DND-41 (cell line): Measurements from ENCODE around the gene MYH7.

Experiments used
- ATAC-seq: fragments of 200-7000 bp; cut with Tn5 transposase; 3 replicates; pipeline ENCODE4 v1.9.1; 2021; ENCODE audit warnings: low read depth; ENCODE audit not compliant: insufficient read depth
- DNase-seq: peaks from one replicate; pipeline ENCODE4 v3.0.0-alpha.2; 2020
- H2AFZ ChIP-seq: 2 replicates; pipeline ENCODE4 v1.6.0; 2012; ENCODE audit warnings: low read depth, low read length
- H3K27ac ChIP-seq: 2 replicates; pipeline ENCODE4 v1.5.1; 2012; ENCODE audit warnings: low read length, inconsistent platforms
- H3K27me3 ChIP-seq: fragments of 200-600 bp; sonication (generic); 2 replicates; pipeline ENCODE4 v1.6.0; 2012; ENCODE audit warnings: low read length, mild to moderate bottlenecking, inconsistent platforms; ENCODE audit not compliant: insufficient read depth, poor library complexity
- H3K36me3 ChIP-seq: 2 replicates; pipeline ENCODE4 v1.5.1; 2012; ENCODE audit warnings: low read length, inconsistent platforms; ENCODE audit not compliant: insufficient read depth
- H3K4me1 ChIP-seq: 2 replicates; pipeline ENCODE4 v1.5.1; 2012; ENCODE audit warnings: mild to moderate bottlenecking, low read length; ENCODE audit not compliant: insufficient read depth
- H3K4me2 ChIP-seq: 2 replicates; pipeline ENCODE4 v1.6.0; 2012; ENCODE audit warnings: mild to moderate bottlenecking, moderate library complexity, low read length, inconsistent platforms; ENCODE audit not compliant: insufficient read depth
- H3K4me3 ChIP-seq, 2 experiments: fragments of 200-600 bp in 1 of 2; shearing (Covaris generic) in 1 of 2; 2 replicates each; pipeline ENCODE4 v1.5.1; 2012 to 2016; ENCODE audit warnings: inconsistent platforms in 2 of 2, low read length in 2 of 2, mild to moderate bottlenecking in 2 of 2, low read depth in 1 of 2, moderate library complexity in 1 of 2
- H3K79me2 ChIP-seq: 2 replicates; pipeline ENCODE4 v1.6.0; 2012; ENCODE audit warnings: low read length, inconsistent platforms; ENCODE audit not compliant: insufficient read depth
- H3K9ac ChIP-seq: 2 replicates; pipeline ENCODE4 v1.6.0; 2012; ENCODE audit warnings: low read depth, mild to moderate bottlenecking, inconsistent platforms, low read length, moderate library complexity
- H3K9me3 ChIP-seq: 2 replicates; pipeline ENCODE4 v1.5.1; 2012; ENCODE audit warnings: low read length, moderate library complexity, mild to moderate bottlenecking, inconsistent platforms; ENCODE audit not compliant: insufficient read depth, severe bottlenecking
- H4K20me1 ChIP-seq: 2 replicates; pipeline ENCODE4 v1.6.0; 2012; ENCODE audit warnings: low read length; ENCODE audit not compliant: insufficient read depth
- EZH2 ChIP-seq: IDR thresholded peaks from 3 replicates; pipeline ENCODE4 v1.6.1; 2012; ENCODE audit warnings: borderline replicate concordance, low read depth, mild to moderate bottlenecking, moderate library complexity, low read length, inconsistent platforms; ENCODE audit not compliant: severe bottlenecking
- TF ChIP-seq, protein P1 (sequence below): IDR thresholded peaks from 2 replicates; pipeline ENCODE4 v1.5.1; 2012; ENCODE audit warnings: borderline replicate concordance, low read length, moderate library complexity, mild to moderate bottlenecking; ENCODE audit not compliant: poor library complexity, severe bottlenecking; ENCODE audit errors: extremely low read depth

Gene MYH7

DNA sequence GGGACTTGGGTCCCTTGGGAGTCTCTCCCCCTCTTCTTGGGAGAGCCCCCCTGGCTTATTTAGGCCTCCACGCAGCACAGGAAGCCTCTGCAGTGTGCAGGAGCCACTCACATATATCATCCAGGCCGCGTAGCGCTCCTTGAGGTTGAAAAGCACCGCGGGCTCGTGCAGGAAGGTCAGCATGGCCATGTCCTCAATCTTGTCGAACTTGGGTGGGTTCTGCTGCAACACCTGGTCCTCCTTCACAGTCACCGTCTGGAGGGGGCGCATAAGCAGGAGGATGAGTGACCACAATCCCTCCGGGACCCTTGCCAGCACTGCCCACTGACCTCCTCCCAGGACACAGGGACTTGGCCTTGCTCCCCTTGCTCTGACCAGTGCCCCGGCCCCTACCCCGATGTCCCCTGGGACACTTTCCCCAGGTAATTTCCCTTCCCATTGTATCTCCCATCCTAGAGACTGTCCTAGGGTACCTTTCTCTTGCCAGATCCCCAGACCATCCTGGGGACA, 29.9 kb downstream of the MYH7 start:
- Histone ChIP-seq H2AFZ (no peak overlapping the region), H3K79me2 (no peaks in the 10 kb centered on the region), H4K20me1 (no peaks in the 10 kb centered on the region; the same call in 1 of the 2 replicates), H3K4me2 (no peak overlapping the region), H3K36me3 (no peaks in the 10 kb centered on the region), H3K4me1 (no peaks in the 10 kb centered on the region), H3K4me3 (no peak overlapping the region), H3K27ac (no peak overlapping the region), H3K9ac (no peak overlapping the region), H3K9me3 (no peaks in the 10 kb centered on the region), H3K27me3 (peaks cover 31% of the 10 kb centered on the region)
- no peak for TF ChIP-seq EZH2
- TF ChIP-seq, protein P1, sequence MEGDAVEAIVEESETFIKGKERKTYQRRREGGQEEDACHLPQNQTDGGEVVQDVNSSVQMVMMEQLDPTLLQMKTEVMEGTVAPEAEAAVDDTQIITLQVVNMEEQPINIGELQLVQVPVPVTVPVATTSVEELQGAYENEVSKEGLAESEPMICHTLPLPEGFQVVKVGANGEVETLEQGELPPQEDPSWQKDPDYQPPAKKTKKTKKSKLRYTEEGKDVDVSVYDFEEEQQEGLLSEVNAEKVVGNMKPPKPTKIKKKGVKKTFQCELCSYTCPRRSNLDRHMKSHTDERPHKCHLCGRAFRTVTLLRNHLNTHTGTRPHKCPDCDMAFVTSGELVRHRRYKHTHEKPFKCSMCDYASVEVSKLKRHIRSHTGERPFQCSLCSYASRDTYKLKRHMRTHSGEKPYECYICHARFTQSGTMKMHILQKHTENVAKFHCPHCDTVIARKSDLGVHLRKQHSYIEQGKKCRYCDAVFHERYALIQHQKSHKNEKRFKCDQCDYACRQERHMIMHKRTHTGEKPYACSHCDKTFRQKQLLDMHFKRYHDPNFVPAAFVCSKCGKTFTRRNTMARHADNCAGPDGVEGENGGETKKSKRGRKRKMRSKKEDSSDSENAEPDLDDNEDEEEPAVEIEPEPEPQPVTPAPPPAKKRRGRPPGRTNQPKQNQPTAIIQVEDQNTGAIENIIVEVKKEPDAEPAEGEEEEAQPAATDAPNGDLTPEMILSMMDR, result no peak
- DNase-seq, result no peak
- ATAC-seq, result no peak

DNA sequence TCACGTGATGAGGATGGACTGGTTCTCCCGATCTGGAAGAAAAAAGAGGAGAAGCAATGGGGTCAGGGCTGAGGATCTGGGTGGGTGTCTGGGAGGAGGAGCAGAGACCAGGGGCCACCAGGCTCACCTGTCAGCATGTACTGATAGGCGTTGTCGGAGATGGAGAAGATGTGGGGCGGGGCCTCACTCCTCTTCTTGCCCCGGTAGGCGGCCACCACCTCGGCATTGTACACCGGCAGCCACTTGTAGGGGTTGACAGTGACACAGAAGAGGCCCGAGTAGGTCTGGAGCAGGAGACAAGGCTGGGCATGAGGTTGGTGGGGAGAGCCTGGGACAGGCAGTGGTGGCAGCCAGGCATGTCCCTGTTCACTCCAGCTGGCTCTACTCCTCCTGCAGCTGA, 30.4 kb downstream of the MYH7 start:
- Histone ChIP-seq H3K4me2 (no peak overlapping the region), H3K27me3 (peaks cover 26% of the 10 kb centered on the region), H3K36me3 (no peaks in the 10 kb centered on the region), H3K4me3 (no peak overlapping the region), H3K79me2 (no peaks in the 10 kb centered on the region), H3K27ac (no peak overlapping the region), H2AFZ (no peak overlapping the region), H3K9me3 (no peaks in the 10 kb centered on the region), H4K20me1 (no peaks in the 10 kb centered on the region; the same call in 1 of the 2 replicates), H3K9ac (no peak overlapping the region), H3K4me1 (no peaks in the 10 kb centered on the region)
- DNase-seq (no peak), ATAC-seq (no peak)
- TF ChIP-seq, protein P1, result no peak
- no peak for TF ChIP-seq EZH2

DNA sequence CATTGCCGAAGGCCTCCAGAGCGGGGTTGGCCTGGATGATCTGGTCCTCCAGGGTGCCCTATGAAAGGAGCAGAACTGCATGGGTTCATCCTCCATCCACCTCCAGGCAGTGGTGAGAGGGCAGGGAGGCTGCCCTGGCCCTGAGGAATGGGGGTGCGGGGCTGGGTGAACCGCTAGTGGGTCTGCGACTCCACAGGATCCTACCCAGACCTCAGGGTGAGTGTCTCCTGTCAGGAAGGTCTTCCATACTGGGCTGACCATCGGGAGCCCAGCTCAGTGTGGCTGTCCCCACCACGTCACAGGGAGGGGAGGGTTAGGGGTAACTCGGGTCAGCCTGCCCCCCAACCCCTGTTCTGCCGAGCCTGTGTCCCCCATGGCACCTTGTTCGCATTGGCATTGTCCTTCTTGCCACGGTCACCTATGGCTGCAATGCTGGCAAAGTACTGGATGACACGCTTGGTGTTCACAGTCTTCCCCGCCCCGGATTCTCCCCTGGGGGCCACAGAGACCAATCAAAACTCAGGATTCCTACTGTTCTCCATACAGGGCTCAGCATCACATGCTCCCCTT, 31.0 kb downstream of the MYH7 start:
- H3K4me1 ChIP-seq, result no peaks in the 10 kb centered on the region
- H3K27ac ChIP-seq, result no peak overlapping the region
- no peaks in the 10 kb centered on the region; the same call in 1 of the 2 replicates for H4K20me1 ChIP-seq
- ATAC-seq (no peak), DNase-seq (no peak)
- H3K4me2 ChIP-seq, result no peak overlapping the region
- no peaks in the 10 kb centered on the region for H3K79me2 ChIP-seq
- H2AFZ ChIP-seq, result no peak overlapping the region
- H3K9ac ChIP-seq, result no peak overlapping the region
- H3K4me3 ChIP-seq, result no peak overlapping the region
- H3K27me3 ChIP-seq, result peaks cover 22% of the 10 kb centered on the region
- H3K9me3 ChIP-seq, result no peaks in the 10 kb centered on the region
- TF ChIP-seq, protein P1, result no peak
- no peaks in the 10 kb centered on the region for H3K36me3 ChIP-seq
